Kidney epithelial cell (primary cell): ENCODE data around the gene TMEM14C. TPM values are rescaled to one million over a fixed set of nuclear protein-coding genes. Genes with fewer than 3 reads are reported as not detected.
"Not testable (repeated sequence)": the region's sequence is repeated elsewhere in the genome, so short reads cannot be mapped to it uniquely, and the experiment has no call there.

Experiments
- DNase-seq: peaks from one replicate; pipeline ENCODE4 v3.0.0-alpha.2; 2010; ENCODE audit warnings: low read depth
- H3K27me3 ChIP-seq: 2 replicates; pipeline ENCODE4 v1.6.0; 2011; ENCODE audit warnings: low read length; ENCODE audit not compliant: control insufficient read depth, insufficient read depth
- H3K36me3 ChIP-seq: 2 replicates; pipeline ENCODE4 v1.5.1; 2011; ENCODE audit warnings: low read length; ENCODE audit not compliant: control insufficient read depth, insufficient read depth
- H3K4me3 ChIP-seq: 2 replicates; pipeline ENCODE4 v1.5.1; 2011; ENCODE audit warnings: low read depth, mild to moderate bottlenecking, control low read depth, low read length
- CTCF ChIP-seq: IDR thresholded peaks from 2 replicates; pipeline ENCODE4 v1.5.1; 2011; ENCODE audit warnings: mild to moderate bottlenecking, moderate library complexity, low read length, control low read depth, inconsistent platforms; ENCODE audit not compliant: insufficient read depth, poor library complexity, severe bottlenecking
- total RNA-seq: library from RNA; depleted of rRNA; stranded (reverse); fragments of >200 nt; gene quantifications from 2 replicates; pipeline ENCODE4 v1.2.3, GENCODE V29; 2015

The TMEM14C gene
- total RNA-seq, 1 donor from 2014 or later = 190 TPM

- DNase-seq = no peak
- TF ChIP-seq CTCF = no peak
- no peaks in the 10 kb centered on the region for H3K27me3 ChIP-seq
- no peaks in the 10 kb centered on the region for H3K36me3 ChIP-seq
- peak overlapping the region; percentile 50 for H3K4me3 ChIP-seq
These were observed 3.4 kb upstream of the TMEM14C start for GRCh38 chr6:10719296-10719963.

GRCh38 chr6:10719964-10720264 is 3.0 kb upstream of the TMEM14C start:
- Histone ChIP-seq H3K4me3 (peak overlapping the region; percentile 50), H3K36me3 (no peaks in the 10 kb centered on the region), H3K27me3 (no peaks in the 10 kb centered on the region)
- TF ChIP-seq CTCF = no peak
- DNase-seq = no peak

- no peak for TF ChIP-seq CTCF
- Histone ChIP-seq H3K27me3 (no peaks in the 10 kb centered on the region), H3K36me3 (peaks cover 1% of the 10 kb centered on the region), H3K4me3 (peak overlapping the region; percentile 50)
- DNase-seq = no peak
These were observed 2.5 kb upstream of the TMEM14C start for GRCh38 chr6:10720265-10720959.

- not testable (repeated sequence) for H3K36me3 ChIP-seq, H3K27me3 ChIP-seq, DNase-seq
- H3K4me3 ChIP-seq = peak overlapping the region; percentile 50
These were observed 1.7 kb upstream of the TMEM14C start for GRCh38 chr6:10720960-10721849.

- no peak for TF ChIP-seq CTCF
- Histone ChIP-seq H3K36me3 (peaks cover 1% of the 10 kb centered on the region), H3K4me3 (peak overlapping the region; percentile 85), H3K27me3 (no peaks in the 10 kb centered on the region)
- no peak for DNase-seq
These were observed 860 bp upstream of the TMEM14C start for GRCh38 chr6:10721850-10722569.

GRCh38 chr6:10722570-10722819 is 375 bp upstream of the TMEM14C start:
- H3K36me3 ChIP-seq = peaks cover 1% of the 10 kb centered on the region
- no peak for DNase-seq
- H3K27me3 ChIP-seq = no peaks in the 10 kb centered on the region
- peak overlapping the region; percentile 85 for H3K4me3 ChIP-seq
- no peak for TF ChIP-seq CTCF
